Upper lobe of left lung (tissue), 6 donors: ENCODE measurements around the gene SH2B3. TPM values are rescaled to one million over a fixed set of nuclear protein-coding genes. Genes with fewer than 3 reads are reported as not detected.
A peak's percentile ranks its signal among the peaks of the same experiment; 100 is the strongest.

Experiments used
- ATAC-seq, 2 donors: fragments of 200-7000 bp; cut with Tn5 transposase; one replicate each; pipeline ENCODE4 v1.9.1; 2022; ENCODE audit warnings: mild to moderate bottlenecking in 2 of 2, moderate library complexity in 2 of 2; ENCODE audit not compliant: low FRiP score in 2 of 2
- DNase-seq, 2 donors: peaks; one replicate each; pipeline ENCODE4 v3.0.0-alpha.2; 2019 to 2020
- H3K27ac ChIP-seq, 4 donors: fragments of 200-600 bp; sonication (generic); one replicate each; pipeline ENCODE4 v1.5.1; 2016 to 2019
- H3K27me3 ChIP-seq, 4 donors: fragments of 200-600 bp; sonication (generic); one replicate each; pipeline ENCODE4 v1.5.1; 2017 to 2019
- H3K36me3 ChIP-seq, 4 donors: fragments of 200-600 bp; sonication (generic); one replicate each; pipeline ENCODE4 v1.5.1; 2016 to 2019
- H3K4me1 ChIP-seq, 4 donors: fragments of 200-600 bp; sonication (generic); one replicate each; pipeline ENCODE4 v1.5.1; 2018 to 2019
- H3K4me3 ChIP-seq, 4 donors: fragments of 200-600 bp; sonication (generic); one replicate each; pipeline ENCODE4 v1.5.1; 2017 to 2019; ENCODE audit warnings: mild to moderate bottlenecking in 2 of 4, moderate library complexity in 1 of 4
- H3K9me3 ChIP-seq, 4 donors: fragments of 200-600 bp; sonication (generic); one replicate each; pipeline ENCODE4 v1.5.1; 2018 to 2019
- EP300 ChIP-seq, 4 donors: sonication (generic); formaldehyde crosslinking; IDR thresholded peaks; one replicate each; pipeline ENCODE4 v1.5.1; 2017; ENCODE audit warnings: antibody characterized with exemption in 4 of 4, control low read depth in 2 of 4
- POLR2A ChIP-seq, 4 donors: fragments of 450-650 bp; IDR thresholded peaks; one replicate each; pipeline ENCODE4 v1.5.1; 2016 to 2017; ENCODE audit warnings: antibody characterized with exemption in 4 of 4, mild to moderate bottlenecking in 2 of 4
- POLR2AphosphoS5 ChIP-seq, 2 donors: sonication (generic); formaldehyde crosslinking; IDR thresholded peaks; one replicate each; pipeline ENCODE4 v1.5.1; 2017; ENCODE audit warnings: antibody characterized with exemption in 2 of 2
- WGBS, 2 donors: methylation state at CpG; one replicate each; pipeline ENCODE4 v1.1.5; 2017 to 2018; 5-methylcytosine and 5-hydroxymethylcytosine counted together
- total RNA-seq, 6 donors: library from RNA; depleted of rRNA in 4 of 6; stranded (reverse); fragments of >200 nt in 4 of 6; gene quantifications; one replicate each; pipeline versions ENCODE4 v1.1.0 to v1.2.1, GENCODE V29; 2016 to 2021
- TF ChIP-seq, protein P1 (sequence below), 6 experiments: fragments of 450-650 bp in 4 of 6; fragments of 200-600 bp in 2 of 6; sonication (generic) in 2 of 6; IDR thresholded peaks; one replicate each; pipeline ENCODE4 v1.5.1; 2016 to 2019; ENCODE audit warnings: antibody characterized with exemption in 6 of 6
- donor health status: DM: no; HTN: no; CAD: no; lungs with moderate emphysema.
- donor health status: DM: no; HTN: yes; CAD: no; lungs with severe emphysema.

Gene SH2B3
- total RNA-seq, 6 donors from 2014 or later, result 24.8 to 128 (median 52.5) TPM

DNA sequence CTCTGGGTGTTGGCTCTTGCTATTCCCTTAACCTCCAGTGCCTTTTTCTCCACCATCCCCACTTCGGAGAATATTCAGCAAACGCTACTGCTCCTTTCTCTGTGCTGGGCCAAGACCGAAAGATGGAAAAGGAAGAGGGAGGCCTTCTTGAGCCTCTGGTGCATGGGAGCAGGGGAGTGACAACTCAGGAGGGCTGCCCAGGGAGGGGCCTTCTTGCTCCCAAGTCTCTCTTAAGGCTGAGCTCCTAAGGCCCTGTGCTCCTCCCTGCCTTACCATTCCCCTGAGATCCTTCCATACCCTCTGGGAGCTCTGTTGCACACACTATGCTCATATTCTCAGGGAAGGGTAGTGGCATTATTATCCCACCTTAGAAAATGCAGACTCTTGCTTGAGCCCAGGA, 34.9 kb downstream of the SH2B3 start:
- WGBS, 2 donors, result 87 to 89% methylated on average over 3 of the region's 3 CpGs
- H3K36me3 ChIP-seq, result peaks cover 0 to 18% (median 8%) of the 10 kb centered on the region in 4 donors
- peaks cover 81 to 98% (median 89%) of the 10 kb centered on the region in 4 donors for H3K4me1 ChIP-seq
- no peak overlapping the region for H3K4me3 ChIP-seq
- no peaks in the 10 kb centered on the region for H3K27me3 ChIP-seq
- DNase-seq (no peak), ATAC-seq (no peak)
- no peak for TF ChIP-seq EP300 (IDR thresholded peaks at IDR 0.05)
- TF ChIP-seq POLR2A (IDR thresholded peaks at IDR 0.05), result no peak
- no peak for TF ChIP-seq POLR2AphosphoS5 (IDR thresholded peaks at IDR 0.05)
- TF ChIP-seq, protein P1, sequence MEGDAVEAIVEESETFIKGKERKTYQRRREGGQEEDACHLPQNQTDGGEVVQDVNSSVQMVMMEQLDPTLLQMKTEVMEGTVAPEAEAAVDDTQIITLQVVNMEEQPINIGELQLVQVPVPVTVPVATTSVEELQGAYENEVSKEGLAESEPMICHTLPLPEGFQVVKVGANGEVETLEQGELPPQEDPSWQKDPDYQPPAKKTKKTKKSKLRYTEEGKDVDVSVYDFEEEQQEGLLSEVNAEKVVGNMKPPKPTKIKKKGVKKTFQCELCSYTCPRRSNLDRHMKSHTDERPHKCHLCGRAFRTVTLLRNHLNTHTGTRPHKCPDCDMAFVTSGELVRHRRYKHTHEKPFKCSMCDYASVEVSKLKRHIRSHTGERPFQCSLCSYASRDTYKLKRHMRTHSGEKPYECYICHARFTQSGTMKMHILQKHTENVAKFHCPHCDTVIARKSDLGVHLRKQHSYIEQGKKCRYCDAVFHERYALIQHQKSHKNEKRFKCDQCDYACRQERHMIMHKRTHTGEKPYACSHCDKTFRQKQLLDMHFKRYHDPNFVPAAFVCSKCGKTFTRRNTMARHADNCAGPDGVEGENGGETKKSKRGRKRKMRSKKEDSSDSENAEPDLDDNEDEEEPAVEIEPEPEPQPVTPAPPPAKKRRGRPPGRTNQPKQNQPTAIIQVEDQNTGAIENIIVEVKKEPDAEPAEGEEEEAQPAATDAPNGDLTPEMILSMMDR (IDR thresholded peaks at IDR 0.05), result no peak
- peak overlapping the region in 3 of 4 donors; percentile 42 to 89 (median 87) for H3K27ac ChIP-seq
- no peaks in the 10 kb centered on the region for H3K9me3 ChIP-seq

DNA sequence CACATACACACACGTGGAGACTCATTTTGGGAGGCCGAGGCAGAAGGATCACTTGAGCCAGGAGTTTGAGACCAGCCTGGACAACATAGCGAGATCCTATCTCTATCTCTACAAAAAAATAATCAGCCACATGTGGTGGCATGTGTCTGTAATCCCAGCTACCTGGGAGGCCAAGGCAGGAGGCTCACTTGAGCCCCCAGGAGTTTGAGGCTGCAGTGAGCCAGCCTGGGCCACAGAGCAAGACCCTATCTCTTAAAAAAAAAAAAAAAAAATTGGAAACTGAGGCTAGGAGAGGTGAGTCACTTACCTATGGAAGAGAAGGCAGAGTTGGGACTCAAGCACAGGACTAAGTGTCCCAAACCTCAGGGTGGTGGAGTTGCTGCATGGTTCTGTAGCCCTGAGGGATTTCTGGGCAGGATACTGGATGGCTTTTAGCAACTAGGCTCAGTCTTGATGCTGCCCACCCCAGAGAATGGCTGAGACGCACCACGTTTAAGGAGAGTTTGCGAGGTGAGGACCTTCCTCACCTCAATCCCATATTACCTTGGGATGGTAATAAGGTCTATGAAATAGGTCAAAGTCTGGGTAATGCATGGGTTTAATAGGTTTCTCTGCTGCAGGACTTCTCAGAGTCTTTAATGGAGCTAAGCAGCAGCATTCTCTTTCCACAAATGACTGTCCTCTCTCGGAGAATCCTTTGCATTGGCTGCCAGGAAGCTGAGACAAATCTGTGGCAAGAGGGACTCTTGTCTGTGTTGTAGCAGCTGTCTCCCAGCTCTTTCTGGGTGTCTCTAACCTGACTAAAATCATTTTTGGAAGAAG, 35.6 kb downstream of the SH2B3 start:
- Histone ChIP-seq H3K9me3 (no peaks in the 10 kb centered on the region), H3K27me3 (no peaks in the 10 kb centered on the region), H3K4me1 (peaks cover 81 to 98% (median 89%) of the 10 kb centered on the region in 4 donors), H3K36me3 (peaks cover 0 to 25% (median 10%) of the 10 kb centered on the region in 4 donors), H3K27ac (peak overlapping the region in 2 of 4 donors; percentile 87 to 89), H3K4me3 (no peak overlapping the region)
- 87 to 89% methylated on average over 7 of the region's 7 CpGs for WGBS, 2 donors
- TF ChIP-seq POLR2A (IDR thresholded peaks at IDR 0.05) (no peak), POLR2AphosphoS5 (IDR thresholded peaks at IDR 0.05) (no peak), EP300 (IDR thresholded peaks at IDR 0.05) (no peak)
- TF ChIP-seq, protein P1 (IDR thresholded peaks at IDR 0.05), result no peak
- ATAC-seq, result no peak
- DNase-seq, result no peak

DNA sequence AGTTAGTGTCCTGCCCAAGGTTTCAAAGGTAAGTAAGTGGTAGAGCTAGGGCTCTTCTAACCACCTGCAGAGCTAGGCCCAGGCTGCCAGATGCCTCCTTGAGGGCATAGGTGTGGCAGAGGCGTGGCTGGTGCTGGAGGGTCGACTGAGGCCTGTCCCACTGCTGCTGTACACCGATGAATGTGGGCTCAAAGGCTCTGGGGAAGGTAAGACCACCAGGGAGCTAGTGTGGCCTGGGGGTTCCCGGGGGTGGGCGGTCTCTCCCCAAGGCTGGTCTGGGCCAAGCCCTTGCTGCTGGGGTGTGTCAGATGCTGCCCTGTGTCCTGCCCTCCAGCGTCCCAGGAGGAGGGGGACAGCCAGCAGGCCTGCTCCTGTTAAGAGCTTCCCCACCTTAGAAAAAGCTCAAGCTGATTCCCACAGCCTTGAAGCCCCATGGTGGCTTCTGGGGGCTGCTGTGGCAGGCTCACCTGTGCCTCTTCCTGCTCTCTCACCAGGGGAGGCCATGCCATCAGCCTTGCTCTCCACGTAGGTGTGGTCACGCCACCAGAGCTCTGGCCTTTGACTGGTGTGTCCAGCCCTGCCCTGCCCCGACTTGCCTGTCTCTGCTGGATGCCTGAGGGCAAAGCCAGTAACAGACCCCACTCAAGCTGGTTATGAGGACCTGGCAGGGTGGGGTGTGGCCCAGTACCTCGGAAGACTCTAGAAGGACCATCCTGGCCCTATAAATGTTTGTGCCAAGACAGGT, 36.8 kb downstream of the SH2B3 start:
- Histone ChIP-seq H3K4me1 (peaks cover 83 to 98% (median 87%) of the 10 kb centered on the region in 4 donors), H3K9me3 (no peaks in the 10 kb centered on the region), H3K27ac (peak overlapping the region; percentile 40 to 89 (median 74)), H3K27me3 (no peaks in the 10 kb centered on the region), H3K36me3 (peaks cover 0 to 36% (median 21%) of the 10 kb centered on the region in 4 donors), H3K4me3 (no peak overlapping the region)
- DNase-seq (peak; percentile 21 to 61), ATAC-seq (no peak)
- no peak for TF ChIP-seq POLR2AphosphoS5 (IDR thresholded peaks at IDR 0.05)
- no peak for TF ChIP-seq POLR2A (IDR thresholded peaks at IDR 0.05)
- no peak for TF ChIP-seq EP300 (IDR thresholded peaks at IDR 0.05)
- TF ChIP-seq, protein P1 (IDR thresholded peaks at IDR 0.05), result no peak
- 62 to 86% methylated on average over 4 to 8 of the region's 10 CpGs for whole genome bisulfite sequencing, 2 donors

DNA sequence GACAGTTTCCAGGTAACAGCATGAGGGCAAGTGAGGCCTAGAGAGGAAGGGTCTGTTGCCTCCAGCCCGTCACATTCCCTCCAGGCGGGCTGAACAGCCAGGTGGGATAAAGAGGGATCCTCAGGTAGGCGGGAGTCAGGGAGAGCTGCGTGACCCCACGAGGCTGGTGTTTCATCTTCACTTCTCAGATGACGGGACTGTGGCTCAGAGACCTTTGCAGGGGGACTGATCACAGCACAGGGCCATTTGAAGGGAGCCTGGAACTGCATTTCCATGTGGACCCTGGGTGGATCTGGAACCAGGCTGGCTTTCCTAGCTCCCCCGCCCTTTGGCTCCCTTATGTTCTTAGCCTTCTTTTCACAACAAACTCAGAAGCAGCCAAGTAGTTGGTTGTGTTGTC, 37.4 kb downstream of the SH2B3 start:
- H3K36me3 ChIP-seq, result peaks cover 5 to 43% (median 27%) of the 10 kb centered on the region in 4 donors
- H3K4me3 ChIP-seq, result no peak overlapping the region
- no peaks in the 10 kb centered on the region for H3K9me3 ChIP-seq
- H3K4me1 ChIP-seq, result peaks cover 79 to 92% (median 87%) of the 10 kb centered on the region in 4 donors
- DNase-seq (no peak), ATAC-seq (no peak)
- 93 to 99% methylated on average over 7 of the region's 7 CpGs for WGBS, 2 donors
- TF ChIP-seq EP300 (IDR thresholded peaks at IDR 0.05) (no peak), POLR2AphosphoS5 (IDR thresholded peaks at IDR 0.05) (no peak), POLR2A (IDR thresholded peaks at IDR 0.05) (no peak)
- TF ChIP-seq, protein P1 (IDR thresholded peaks at IDR 0.05), result no peak
- H3K27ac ChIP-seq, result peak overlapping the region; percentile 40 to 89 (median 74)
- H3K27me3 ChIP-seq, result no peaks in the 10 kb centered on the region
